Thoracic aorta (tissue), 2 donors: ENCODE measurements around the gene CNTNAP2. TPM values are rescaled to one million over a fixed set of nuclear protein-coding genes. Genes with fewer than 3 reads are reported as not detected.

ENCODE experiments used
- ATAC-seq: fragments of 150-250 bp; one replicate; pipeline ENCODE4 v1.8.0; 2017; ENCODE audit warnings: low read depth; ENCODE audit not compliant: insufficient number of reproducible peaks, low FRiP score
- DNase-seq: peaks from one replicate; pipeline ENCODE4 v3.0.0-alpha.2; 2020; ENCODE audit warnings: low spot score
- H3K27ac ChIP-seq, 2 donors: fragments of 200-600 bp; sonication (generic); 1 replicate in 1 of 2; 2 replicates in 1 of 2; pipeline ENCODE4 v1.5.1; 2016; ENCODE audit warnings: mild to moderate bottlenecking in 2 of 2, moderate library complexity in 2 of 2
- H3K27me3 ChIP-seq: fragments of 200-600 bp; sonication (generic); replicated peaks from 2 replicates; pipeline ENCODE4 v1.6.0; 2016; ENCODE audit warnings: mild to moderate bottlenecking; ENCODE audit not compliant: insufficient read depth
- H3K36me3 ChIP-seq: fragments of 200-600 bp; sonication (generic); one replicate; pipeline ENCODE4 v1.5.1; 2016
- H3K4me1 ChIP-seq, 2 donors: fragments of 200-600 bp; sonication (generic); 1 replicate in 1 of 2; 2 replicates in 1 of 2; pipeline versions ENCODE4 v1.5.1 to v1.6.0; 2016; ENCODE audit warnings: low read depth in 2 of 2, mild to moderate bottlenecking in 1 of 2; ENCODE audit not compliant: control insufficient read depth in 1 of 2
- H3K4me3 ChIP-seq: fragments of 200-600 bp; sonication (generic); 2 replicates; pipeline ENCODE4 v1.5.1; 2016; ENCODE audit warnings: mild to moderate bottlenecking
- H3K9me3 ChIP-seq: fragments of 200-600 bp; sonication (generic); 2 replicates; pipeline ENCODE4 v1.5.1; 2016
- total RNA-seq, 2 donors: library from RNA; depleted of rRNA; stranded (reverse); fragments of >200 nt; gene quantifications; one replicate each; pipeline versions ENCODE4 v1.1.0 to v1.2.3, GENCODE V29; 2016
- TF ChIP-seq, protein P1 (sequence below): fragments of 200-600 bp; sonication (generic); IDR thresholded peaks from one replicate; pipeline ENCODE4 v1.5.1; 2019; ENCODE audit warnings: antibody characterized with exemption

The CNTNAP2 gene
- total RNA-seq, 2 donors from 2014 or later, result not detected

DNA sequence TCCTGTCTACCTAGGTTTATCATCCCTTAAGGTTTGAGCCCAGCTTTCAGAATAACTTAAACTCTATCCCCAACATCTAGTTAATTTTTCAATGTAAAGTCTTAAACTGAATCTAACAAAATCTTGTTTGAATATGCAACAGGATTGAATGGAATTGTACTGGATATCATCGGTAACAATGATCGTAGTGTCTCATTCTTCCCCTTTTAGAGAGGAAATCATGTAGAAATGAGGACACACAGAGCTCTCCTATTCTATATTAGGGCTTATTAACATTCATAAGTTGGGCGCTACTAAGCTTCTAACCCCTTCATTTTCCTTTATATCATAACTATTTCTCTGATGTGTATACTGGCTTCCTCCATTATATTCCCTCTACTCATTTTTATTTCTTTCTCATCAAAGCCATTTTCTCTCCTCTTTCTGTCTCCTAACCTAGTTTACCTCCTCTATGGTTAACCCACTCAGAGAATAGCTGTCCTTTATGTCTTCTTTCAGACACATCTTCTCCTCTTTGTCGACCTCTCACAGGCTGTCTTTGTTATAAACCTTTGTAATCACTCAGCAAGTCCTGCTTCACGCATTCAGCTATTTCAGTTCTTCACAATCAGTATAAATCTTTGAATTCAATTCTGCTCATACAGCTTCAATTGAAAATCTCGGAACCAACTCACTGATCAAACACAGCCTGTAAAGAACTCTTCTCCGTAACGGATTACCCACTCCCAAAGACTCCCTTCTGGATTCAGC lies 1455.0 kb downstream of the CNTNAP2 start:
- no peak overlapping the region for H3K27ac ChIP-seq
- ATAC-seq, result no peak
- TF ChIP-seq, protein P1, sequence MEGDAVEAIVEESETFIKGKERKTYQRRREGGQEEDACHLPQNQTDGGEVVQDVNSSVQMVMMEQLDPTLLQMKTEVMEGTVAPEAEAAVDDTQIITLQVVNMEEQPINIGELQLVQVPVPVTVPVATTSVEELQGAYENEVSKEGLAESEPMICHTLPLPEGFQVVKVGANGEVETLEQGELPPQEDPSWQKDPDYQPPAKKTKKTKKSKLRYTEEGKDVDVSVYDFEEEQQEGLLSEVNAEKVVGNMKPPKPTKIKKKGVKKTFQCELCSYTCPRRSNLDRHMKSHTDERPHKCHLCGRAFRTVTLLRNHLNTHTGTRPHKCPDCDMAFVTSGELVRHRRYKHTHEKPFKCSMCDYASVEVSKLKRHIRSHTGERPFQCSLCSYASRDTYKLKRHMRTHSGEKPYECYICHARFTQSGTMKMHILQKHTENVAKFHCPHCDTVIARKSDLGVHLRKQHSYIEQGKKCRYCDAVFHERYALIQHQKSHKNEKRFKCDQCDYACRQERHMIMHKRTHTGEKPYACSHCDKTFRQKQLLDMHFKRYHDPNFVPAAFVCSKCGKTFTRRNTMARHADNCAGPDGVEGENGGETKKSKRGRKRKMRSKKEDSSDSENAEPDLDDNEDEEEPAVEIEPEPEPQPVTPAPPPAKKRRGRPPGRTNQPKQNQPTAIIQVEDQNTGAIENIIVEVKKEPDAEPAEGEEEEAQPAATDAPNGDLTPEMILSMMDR, result no peak

DNA sequence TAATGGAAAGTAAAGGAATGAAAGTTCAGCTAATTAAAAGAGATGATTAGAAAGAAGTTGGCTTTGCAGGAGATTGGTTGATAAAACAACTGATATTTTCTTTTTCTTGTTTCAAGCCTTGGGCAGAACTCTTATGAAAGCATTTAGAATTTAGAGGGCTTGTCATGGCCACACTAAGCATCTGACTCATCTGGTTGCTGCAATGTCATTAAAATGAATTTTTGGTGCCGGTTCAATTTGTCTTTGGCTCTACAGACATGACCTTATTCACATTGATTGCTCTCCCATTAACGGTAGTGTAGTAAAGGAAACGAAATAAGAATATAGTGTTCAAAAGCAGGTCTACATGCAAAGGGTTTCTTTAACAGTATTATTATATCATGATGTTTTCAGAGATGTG lies 1461.6 kb downstream of the CNTNAP2 start:
- ATAC-seq (no peak), DNase-seq (no peak)
- no peaks in the 10 kb centered on the region for H3K4me1 ChIP-seq
- TF ChIP-seq, protein P1, result no peak
- no peaks in the 10 kb centered on the region for H3K27me3 ChIP-seq
- no peak overlapping the region for H3K27ac ChIP-seq
- no peak overlapping the region for H3K4me3 ChIP-seq
- no peaks in the 10 kb centered on the region for H3K9me3 ChIP-seq
- no peaks in the 10 kb centered on the region for H3K36me3 ChIP-seq

More for the DNA sequence above, 1455.0 kb downstream of the CNTNAP2 start:
- H3K27me3 ChIP-seq, result no peaks in the 10 kb centered on the region
- H3K4me1 ChIP-seq, result no peaks in the 10 kb centered on the region
- no peaks in the 10 kb centered on the region for H3K9me3 ChIP-seq
- DNase-seq, result no peak
- no peak overlapping the region for H3K4me3 ChIP-seq
- no peaks in the 10 kb centered on the region for H3K36me3 ChIP-seq

DNA sequence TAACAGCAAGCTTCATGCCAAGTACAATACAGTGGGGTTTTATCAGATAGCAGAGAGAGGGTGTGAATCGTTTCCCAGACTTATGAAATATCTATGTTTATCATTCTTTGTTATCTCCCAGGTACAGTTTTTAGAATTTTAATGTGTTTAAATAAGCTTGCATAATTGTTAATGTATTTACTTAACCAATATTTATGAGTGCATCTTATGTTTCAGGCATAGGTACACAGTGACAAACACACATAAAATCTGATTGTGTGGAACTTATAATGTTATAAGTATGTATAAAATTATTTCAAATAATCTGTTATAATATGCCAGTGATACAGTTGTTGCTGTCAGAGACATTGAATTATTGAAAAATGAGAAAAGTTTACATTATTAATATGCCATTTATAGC lies 1462.5 kb downstream of the CNTNAP2 start:
- H3K36me3 ChIP-seq, result no peaks in the 10 kb centered on the region
- TF ChIP-seq, protein P1, result no peak

DNA sequence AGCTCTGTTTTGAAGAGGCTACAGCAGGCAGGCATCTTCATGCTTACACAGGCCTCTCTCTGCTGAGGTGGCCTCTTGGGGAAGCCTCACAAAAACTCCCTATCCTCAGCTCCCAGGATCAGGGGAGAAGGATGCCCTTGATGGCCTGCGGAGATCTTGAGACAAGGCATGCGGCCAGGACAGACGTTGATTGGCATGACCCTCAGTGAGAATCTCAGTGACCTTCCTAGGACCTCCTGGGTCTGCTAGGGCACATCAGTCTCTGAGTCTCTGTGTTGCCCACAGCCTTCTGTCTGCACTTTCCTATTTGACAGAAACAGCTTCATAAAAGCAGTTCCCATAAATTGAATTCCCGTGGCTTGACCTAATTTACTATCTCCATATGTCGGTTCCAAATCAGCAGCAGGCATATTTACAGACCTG lies 1468.2 kb downstream of the CNTNAP2 start:
- no peaks in the 10 kb centered on the region for H3K27me3 ChIP-seq

More for the DNA sequence above, 1462.5 kb downstream of the CNTNAP2 start:
- DNase-seq, result no peak
- no peak for ATAC-seq
- no peaks in the 10 kb centered on the region for H3K27me3 ChIP-seq
- no peaks in the 10 kb centered on the region for H3K9me3 ChIP-seq
- H3K4me1 ChIP-seq, result no peaks in the 10 kb centered on the region
- no peak overlapping the region for H3K4me3 ChIP-seq
- H3K27ac ChIP-seq, result no peak overlapping the region

DNA sequence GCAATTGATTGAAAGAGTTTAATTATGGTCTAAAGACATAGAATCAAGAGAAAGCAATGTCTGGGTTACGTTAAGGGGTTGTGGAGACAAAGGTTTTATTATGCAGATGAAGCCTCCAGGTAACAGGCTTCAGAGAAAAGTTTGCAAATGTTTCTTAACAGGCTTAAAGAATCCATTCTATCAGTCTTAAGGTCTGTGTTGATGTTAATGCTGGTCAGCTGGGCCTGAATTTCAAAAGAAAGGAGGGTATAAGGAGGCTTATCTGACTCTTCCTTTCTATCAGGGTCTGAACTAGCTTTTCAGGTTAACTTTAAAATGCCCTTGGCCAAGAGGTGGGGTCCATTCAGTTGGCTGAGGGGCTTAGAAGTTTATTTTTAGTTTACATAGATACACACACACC lies 1469.5 kb downstream of the CNTNAP2 start:
- Histone ChIP-seq H3K4me3 (no peak overlapping the region), H3K9me3 (no peaks in the 10 kb centered on the region), H3K27me3 (no peaks in the 10 kb centered on the region), H3K4me1 (no peaks in the 10 kb centered on the region), H3K27ac (no peak overlapping the region), H3K36me3 (no peaks in the 10 kb centered on the region)
- TF ChIP-seq, protein P1, result no peak
- DNase-seq (no peak), ATAC-seq (no peak)

More for the DNA sequence above, 1468.2 kb downstream of the CNTNAP2 start:
- TF ChIP-seq, protein P1, result no peak
- DNase-seq (no peak), ATAC-seq (no peak)
- Histone ChIP-seq H3K4me3 (no peak overlapping the region), H3K36me3 (no peaks in the 10 kb centered on the region), H3K9me3 (no peaks in the 10 kb centered on the region), H3K4me1 (no peaks in the 10 kb centered on the region), H3K27ac (no peak overlapping the region)
